Testis (tissue), 2 donors: Measurements from ENCODE around the gene TMC3.

ENCODE experiments used
- POLR2A ChIP-seq: fragments of 450-650 bp; IDR thresholded peaks from one replicate; pipeline ENCODE4 v1.6.1; 2017; ENCODE audit warnings: antibody characterized with exemption, mild to moderate bottlenecking, moderate library complexity
- TF ChIP-seq, protein P1 (sequence below), 3 experiments: fragments of 450-650 bp in 2 of 3; fragments of 200-600 bp in 1 of 3; sonication (generic) in 1 of 3; IDR thresholded peaks; one replicate each; pipeline ENCODE4 v1.5.1; 2016 to 2019; ENCODE audit warnings: antibody characterized with exemption in 3 of 3, mild to moderate bottlenecking in 2 of 3, moderate library complexity in 1 of 3

DNA sequence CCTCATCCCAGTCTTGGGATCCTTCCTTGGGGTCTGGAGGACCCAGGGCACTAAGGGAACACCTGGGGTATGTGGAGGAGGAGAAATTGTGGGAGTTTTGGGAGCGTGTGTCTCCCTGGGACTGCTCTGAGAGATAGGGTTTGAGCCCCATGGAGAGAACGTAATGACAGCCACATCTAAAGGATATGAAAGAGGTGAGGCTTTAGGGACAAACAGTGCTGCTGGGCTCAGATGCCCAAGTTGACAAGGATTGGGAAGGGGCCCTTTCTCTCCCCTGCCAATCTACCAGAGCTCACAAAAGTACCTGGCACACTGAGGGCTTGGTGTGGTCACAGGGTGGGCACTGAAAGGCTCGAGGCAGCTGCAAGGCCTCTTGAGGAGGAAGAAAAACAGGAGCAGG is 36.8 kb downstream of the TMC3 start:
- TF ChIP-seq, protein P1, sequence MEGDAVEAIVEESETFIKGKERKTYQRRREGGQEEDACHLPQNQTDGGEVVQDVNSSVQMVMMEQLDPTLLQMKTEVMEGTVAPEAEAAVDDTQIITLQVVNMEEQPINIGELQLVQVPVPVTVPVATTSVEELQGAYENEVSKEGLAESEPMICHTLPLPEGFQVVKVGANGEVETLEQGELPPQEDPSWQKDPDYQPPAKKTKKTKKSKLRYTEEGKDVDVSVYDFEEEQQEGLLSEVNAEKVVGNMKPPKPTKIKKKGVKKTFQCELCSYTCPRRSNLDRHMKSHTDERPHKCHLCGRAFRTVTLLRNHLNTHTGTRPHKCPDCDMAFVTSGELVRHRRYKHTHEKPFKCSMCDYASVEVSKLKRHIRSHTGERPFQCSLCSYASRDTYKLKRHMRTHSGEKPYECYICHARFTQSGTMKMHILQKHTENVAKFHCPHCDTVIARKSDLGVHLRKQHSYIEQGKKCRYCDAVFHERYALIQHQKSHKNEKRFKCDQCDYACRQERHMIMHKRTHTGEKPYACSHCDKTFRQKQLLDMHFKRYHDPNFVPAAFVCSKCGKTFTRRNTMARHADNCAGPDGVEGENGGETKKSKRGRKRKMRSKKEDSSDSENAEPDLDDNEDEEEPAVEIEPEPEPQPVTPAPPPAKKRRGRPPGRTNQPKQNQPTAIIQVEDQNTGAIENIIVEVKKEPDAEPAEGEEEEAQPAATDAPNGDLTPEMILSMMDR (IDR thresholded peaks at IDR 0.05), result no peak
- no peak for TF ChIP-seq POLR2A
